ENCODE measurements around the gene MACROD2.

The MACROD2 gene

GRCh38 chr20:14821251-14821650, 825.9 kb downstream of the MACROD2 start:
- H3K4me3 ChIP-seq (replicated peaks; ENCODE audit: low read depth, low read length), result no peak overlapping the region
- TF ChIP-seq, protein P1, sequence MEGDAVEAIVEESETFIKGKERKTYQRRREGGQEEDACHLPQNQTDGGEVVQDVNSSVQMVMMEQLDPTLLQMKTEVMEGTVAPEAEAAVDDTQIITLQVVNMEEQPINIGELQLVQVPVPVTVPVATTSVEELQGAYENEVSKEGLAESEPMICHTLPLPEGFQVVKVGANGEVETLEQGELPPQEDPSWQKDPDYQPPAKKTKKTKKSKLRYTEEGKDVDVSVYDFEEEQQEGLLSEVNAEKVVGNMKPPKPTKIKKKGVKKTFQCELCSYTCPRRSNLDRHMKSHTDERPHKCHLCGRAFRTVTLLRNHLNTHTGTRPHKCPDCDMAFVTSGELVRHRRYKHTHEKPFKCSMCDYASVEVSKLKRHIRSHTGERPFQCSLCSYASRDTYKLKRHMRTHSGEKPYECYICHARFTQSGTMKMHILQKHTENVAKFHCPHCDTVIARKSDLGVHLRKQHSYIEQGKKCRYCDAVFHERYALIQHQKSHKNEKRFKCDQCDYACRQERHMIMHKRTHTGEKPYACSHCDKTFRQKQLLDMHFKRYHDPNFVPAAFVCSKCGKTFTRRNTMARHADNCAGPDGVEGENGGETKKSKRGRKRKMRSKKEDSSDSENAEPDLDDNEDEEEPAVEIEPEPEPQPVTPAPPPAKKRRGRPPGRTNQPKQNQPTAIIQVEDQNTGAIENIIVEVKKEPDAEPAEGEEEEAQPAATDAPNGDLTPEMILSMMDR (IDR thresholded peaks at IDR 0.05; ENCODE audit: low read depth, low read length, missing control alignments), result no peak
- DNase-seq (ENCODE audit: extremely low read depth, low read depth), result no peak

DNA sequence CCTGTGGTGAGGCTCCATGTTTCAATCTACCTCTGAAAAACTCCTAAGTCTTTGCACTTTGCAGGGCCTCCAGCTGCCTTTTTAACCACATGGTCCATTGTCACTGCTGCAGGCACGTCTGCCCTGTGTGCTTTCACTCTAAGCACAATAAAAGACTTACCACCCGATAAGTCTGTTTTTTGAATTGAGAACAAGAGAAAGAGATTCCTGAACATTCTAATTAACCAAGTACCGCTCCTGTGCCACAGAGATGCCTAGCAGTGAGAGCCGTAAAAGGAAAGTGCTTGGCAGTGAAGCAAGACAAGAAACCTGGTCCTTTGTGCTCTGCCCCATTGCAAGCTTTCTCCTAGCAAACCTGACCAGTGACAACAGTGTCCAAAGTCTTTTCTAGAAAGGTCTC, 829.7 kb downstream of the MACROD2 start:
- no peak for DNase-seq (ENCODE audit: extremely low read depth, low read depth)
- TF ChIP-seq, protein P1 (IDR thresholded peaks at IDR 0.05; ENCODE audit: low read depth, low read length, missing control alignments), result no peak
- H3K4me3 ChIP-seq (replicated peaks; ENCODE audit: low read depth, low read length), result no peak overlapping the region

DNA sequence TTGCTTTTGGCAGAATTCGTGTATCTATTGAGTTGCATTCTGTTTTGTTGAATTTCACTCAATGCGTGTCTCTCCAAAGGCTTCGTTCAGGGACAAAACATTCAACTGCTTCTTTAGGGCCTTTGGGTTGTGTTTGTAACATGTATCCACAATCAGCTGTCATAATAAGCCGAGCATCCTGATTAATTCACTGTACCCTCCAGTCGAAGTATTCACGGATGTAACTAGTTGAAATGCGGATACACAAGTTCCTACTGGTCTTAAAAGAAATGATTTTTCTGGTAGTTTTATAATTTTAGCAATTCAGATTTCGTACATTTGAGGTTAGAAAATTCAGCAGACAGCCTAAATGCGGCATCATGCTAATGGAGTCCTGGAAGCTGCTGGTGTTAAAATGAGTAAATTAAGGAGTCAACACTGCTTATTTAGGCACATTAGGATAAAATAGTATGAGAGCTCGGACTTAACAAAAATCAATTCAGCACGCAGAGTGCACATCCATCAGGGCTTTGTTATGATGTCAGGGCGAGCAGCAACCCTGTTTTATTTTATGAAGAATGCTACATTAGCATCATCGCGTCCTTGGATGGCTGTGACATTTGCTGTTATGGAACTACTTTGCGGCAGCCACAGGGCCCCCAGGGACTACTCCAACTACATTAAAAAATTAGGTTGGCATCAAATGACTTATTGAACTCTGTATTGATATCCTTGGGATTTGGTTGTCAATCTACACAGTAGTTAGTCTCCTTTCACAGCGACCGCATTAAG, 831.4 kb downstream of the MACROD2 start:
- no peak overlapping the region for H3K4me3 ChIP-seq (replicated peaks; ENCODE audit: low read depth, low read length)
- no peak for DNase-seq (ENCODE audit: extremely low read depth, low read depth)
- TF ChIP-seq, protein P1 (IDR thresholded peaks at IDR 0.05; ENCODE audit: low read depth, low read length, missing control alignments), result no peak

- TF ChIP-seq, protein P1 (IDR thresholded peaks at IDR 0.05; ENCODE audit: low read depth, low read length, missing control alignments), result no peak
- DNase-seq (ENCODE audit: extremely low read depth, low read depth), result no peak
- no peak overlapping the region for H3K4me3 ChIP-seq (replicated peaks; ENCODE audit: low read depth, low read length)
Measured at GRCh38 chr20:14828459-14828858, 833.1 kb downstream of the MACROD2 start.

DNA sequence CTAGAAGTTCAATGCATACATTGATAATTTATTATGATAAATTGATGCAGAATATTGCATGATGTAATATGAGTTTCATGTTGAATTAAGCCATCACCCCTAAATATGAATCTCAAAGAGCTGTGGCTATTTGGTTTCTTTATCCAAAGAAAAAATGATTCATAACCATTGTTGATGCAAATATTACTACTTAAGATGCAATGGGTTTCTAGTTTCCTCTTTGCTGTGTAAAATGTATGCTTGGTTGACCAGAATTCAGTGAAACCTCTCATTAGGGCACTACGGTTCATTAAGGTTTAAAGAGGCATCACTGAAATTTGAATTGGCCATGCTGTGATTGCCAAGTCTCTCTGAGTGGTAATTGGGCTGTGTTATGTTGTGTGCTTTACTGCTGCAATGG, 834.6 kb downstream of the MACROD2 start:
- no peak overlapping the region for H3K4me3 ChIP-seq (replicated peaks; ENCODE audit: low read depth, low read length)
- TF ChIP-seq, protein P1 (IDR thresholded peaks at IDR 0.05; ENCODE audit: low read depth, low read length, missing control alignments), result no peak
- no peak for DNase-seq (ENCODE audit: extremely low read depth, low read depth)

DNA sequence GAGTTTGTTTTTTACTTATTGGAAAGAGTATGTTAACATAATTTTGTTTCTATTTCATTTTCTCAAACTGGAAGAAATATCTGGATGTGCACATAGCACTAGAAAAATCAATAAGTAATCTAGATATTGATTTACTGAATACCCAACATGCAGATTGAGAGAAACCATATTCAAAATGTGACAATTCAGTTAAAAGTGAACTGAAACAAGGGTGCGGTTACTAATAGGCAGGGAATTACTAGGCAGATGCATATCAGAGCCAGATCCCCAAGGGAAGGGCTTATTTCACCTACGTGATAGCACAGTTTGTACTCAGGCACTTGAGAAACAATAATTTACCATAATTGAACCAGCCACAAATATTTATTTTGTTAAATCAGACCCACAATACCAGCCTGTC, 835.1 kb downstream of the MACROD2 start:
- no peak overlapping the region for H3K4me3 ChIP-seq (replicated peaks; ENCODE audit: low read depth, low read length)
- no peak for DNase-seq (ENCODE audit: extremely low read depth, low read depth)
- TF ChIP-seq, protein P1 (IDR thresholded peaks at IDR 0.05; ENCODE audit: low read depth, low read length, missing control alignments), result no peak

GRCh38 chr20:14830899-14831298, 835.6 kb downstream of the MACROD2 start:
- no peak for DNase-seq (ENCODE audit: extremely low read depth, low read depth)
- H3K4me3 ChIP-seq (replicated peaks; ENCODE audit: low read depth, low read length), result no peak overlapping the region
- TF ChIP-seq, protein P1 (IDR thresholded peaks at IDR 0.05; ENCODE audit: low read depth, low read length, missing control alignments), result no peak

Data from HFF-Myc (cell line).